Upper lobe of left lung (tissue), 6 donors: ENCODE measurements around the gene RNF123. TPM values are rescaled to one million over a fixed set of nuclear protein-coding genes. Genes with fewer than 3 reads are reported as not detected.

Experiments used
- ATAC-seq, 2 donors: fragments of 200-7000 bp; cut with Tn5 transposase; one replicate each; pipeline ENCODE4 v1.9.1; 2022; ENCODE audit warnings: mild to moderate bottlenecking in 2 of 2, moderate library complexity in 2 of 2; ENCODE audit not compliant: low FRiP score in 2 of 2
- DNase-seq, 2 donors: peaks; one replicate each; pipeline ENCODE4 v3.0.0-alpha.2; 2019 to 2020
- H3K27ac ChIP-seq, 4 donors: fragments of 200-600 bp; sonication (generic); one replicate each; pipeline ENCODE4 v1.5.1; 2016 to 2019
- H3K27me3 ChIP-seq, 4 donors: fragments of 200-600 bp; sonication (generic); one replicate each; pipeline ENCODE4 v1.5.1; 2017 to 2019
- H3K36me3 ChIP-seq, 4 donors: fragments of 200-600 bp; sonication (generic); one replicate each; pipeline ENCODE4 v1.5.1; 2016 to 2019
- H3K4me1 ChIP-seq, 4 donors: fragments of 200-600 bp; sonication (generic); one replicate each; pipeline ENCODE4 v1.5.1; 2018 to 2019
- H3K4me3 ChIP-seq, 4 donors: fragments of 200-600 bp; sonication (generic); one replicate each; pipeline ENCODE4 v1.5.1; 2017 to 2019; ENCODE audit warnings: mild to moderate bottlenecking in 2 of 4, moderate library complexity in 1 of 4
- H3K9me3 ChIP-seq, 4 donors: fragments of 200-600 bp; sonication (generic); one replicate each; pipeline ENCODE4 v1.5.1; 2018 to 2019
- CTCF ChIP-seq, 6 experiments: fragments of 450-650 bp in 4 of 6; fragments of 200-600 bp in 2 of 6; sonication (generic) in 2 of 6; IDR thresholded peaks; one replicate each; pipeline ENCODE4 v1.5.1; 2016 to 2019; ENCODE audit warnings: antibody characterized with exemption in 6 of 6
- EP300 ChIP-seq, 4 donors: sonication (generic); formaldehyde crosslinking; IDR thresholded peaks; one replicate each; pipeline ENCODE4 v1.5.1; 2017; ENCODE audit warnings: antibody characterized with exemption in 4 of 4, control low read depth in 2 of 4
- POLR2A ChIP-seq, 4 donors: fragments of 450-650 bp; IDR thresholded peaks; one replicate each; pipeline ENCODE4 v1.5.1; 2016 to 2017; ENCODE audit warnings: antibody characterized with exemption in 4 of 4, mild to moderate bottlenecking in 2 of 4
- POLR2AphosphoS5 ChIP-seq, 2 donors: sonication (generic); formaldehyde crosslinking; IDR thresholded peaks; one replicate each; pipeline ENCODE4 v1.5.1; 2017; ENCODE audit warnings: antibody characterized with exemption in 2 of 2
- WGBS, 2 donors: methylation state at CpG; one replicate each; pipeline ENCODE4 v1.1.5; 2017 to 2018; 5-methylcytosine and 5-hydroxymethylcytosine counted together
- total RNA-seq, 6 donors: library from RNA; depleted of rRNA in 4 of 6; stranded (reverse); fragments of >200 nt in 4 of 6; gene quantifications; one replicate each; pipeline versions ENCODE4 v1.1.0 to v1.2.1, GENCODE V29; 2016 to 2021
- donor health status: DM: no; HTN: no; CAD: no; lungs with moderate emphysema.
- donor health status: DM: no; HTN: yes; CAD: no; lungs with severe emphysema.

The RNF123 gene
- total RNA-seq, 6 donors from 2014 or later = 14.2 to 71.2 (median 42.2) TPM

- no peak for ATAC-seq
- 80 to 81% methylated on average over 5 to 7 of the region's 7 CpGs for WGBS, 2 donors
- Histone ChIP-seq H3K4me3 (no peak overlapping the region), H3K27ac (peak overlapping the region in 3 of 4 donors; percentile 15 to 31 (median 17)), H3K27me3 (no peaks in the 10 kb centered on the region), H3K36me3 (peaks cover 2 to 73% (median 52%) of the 10 kb centered on the region in 4 donors), H3K4me1 (peaks cover 0 to 12% (median 3%) of the 10 kb centered on the region in 4 donors), H3K9me3 (no peaks in the 10 kb centered on the region)
- TF ChIP-seq POLR2AphosphoS5 (IDR thresholded peaks at IDR 0.05) = no peak
- no peak for TF ChIP-seq EP300 (IDR thresholded peaks at IDR 0.05)
- TF ChIP-seq POLR2A (IDR thresholded peaks at IDR 0.05) = no peak
- TF ChIP-seq CTCF (IDR thresholded peaks at IDR 0.05) = no peak
- DNase-seq = no peak
These were observed 14.6 kb downstream of the RNF123 start for GRCh38 chr3:49703956-49704355.

- ATAC-seq = no peak
- no peak for TF ChIP-seq POLR2A (IDR thresholded peaks at IDR 0.05)
- no peak for TF ChIP-seq CTCF (IDR thresholded peaks at IDR 0.05)
- TF ChIP-seq POLR2AphosphoS5 (IDR thresholded peaks at IDR 0.05) = no peak
- no peak for TF ChIP-seq EP300 (IDR thresholded peaks at IDR 0.05)
- no peak for DNase-seq
- Histone ChIP-seq H3K4me1 (peaks cover 0 to 12% (median 3%) of the 10 kb centered on the region in 4 donors), H3K9me3 (no peaks in the 10 kb centered on the region), H3K4me3 (no peak overlapping the region), H3K27ac (no peak overlapping the region), H3K36me3 (peaks cover 2 to 68% (median 48%) of the 10 kb centered on the region in 4 donors), H3K27me3 (no peaks in the 10 kb centered on the region)
- 93 to 98% methylated on average over 3 to 8 of the region's 8 CpGs for WGBS, 2 donors
These were observed 15.3 kb downstream of the RNF123 start for GRCh38 chr3:49704629-49705028.

GRCh38 chr3:49705390-49705960, 16.1 kb downstream of the RNF123 start:
- Histone ChIP-seq H3K36me3 (peaks cover 2 to 60% (median 42%) of the 10 kb centered on the region in 4 donors), H3K4me3 (no peak overlapping the region), H3K27ac (no peak overlapping the region), H3K9me3 (no peaks in the 10 kb centered on the region), H3K4me1 (peaks cover 0 to 12% (median 3%) of the 10 kb centered on the region in 4 donors), H3K27me3 (no peaks in the 10 kb centered on the region)
- no peak for TF ChIP-seq EP300 (IDR thresholded peaks at IDR 0.05)
- TF ChIP-seq POLR2AphosphoS5 (IDR thresholded peaks at IDR 0.05) = no peak
- no peak for TF ChIP-seq CTCF (IDR thresholded peaks at IDR 0.05)
- no peak for TF ChIP-seq POLR2A (IDR thresholded peaks at IDR 0.05)
- ATAC-seq = no peak
- WGBS, 2 donors = 93% methylated on average over 15 of the region's 17 CpGs; no CpG with 5 or more reads in 1 of the 2 donors
- DNase-seq = no peak

GRCh38 chr3:49706456-49707112, 17.2 kb downstream of the RNF123 start:
- Histone ChIP-seq H3K27me3 (no peaks in the 10 kb centered on the region), H3K9me3 (no peaks in the 10 kb centered on the region), H3K36me3 (peaks cover 2 to 53% (median 34%) of the 10 kb centered on the region in 4 donors), H3K27ac (no peak overlapping the region), H3K4me1 (peaks cover 0 to 12% (median 3%) of the 10 kb centered on the region in 4 donors), H3K4me3 (no peak overlapping the region)
- ATAC-seq = no peak
- 86 to 98% methylated on average over 4 to 8 of the region's 9 CpGs for WGBS, 2 donors
- no peak for TF ChIP-seq CTCF (IDR thresholded peaks at IDR 0.05)
- TF ChIP-seq EP300 (IDR thresholded peaks at IDR 0.05) = no peak
- no peak for TF ChIP-seq POLR2AphosphoS5 (IDR thresholded peaks at IDR 0.05)
- no peak for TF ChIP-seq POLR2A (IDR thresholded peaks at IDR 0.05)
- no peak for DNase-seq
